ENCODE results near the gene MDH2.

GRCh38 chr7:76051840-76052239, 3.9 kb downstream of the MDH2 start:
- TF ChIP-seq CTCF (IDR thresholded peaks at IDR 0.05) (no peak), POLR2A (IDR thresholded peaks at IDR 0.05) (no peak)
